Hepatocyte (in vitro differentiated cells): ENCODE data around the gene SLCO1A2.

Experiments used
- EZH2 ChIP-seq: fragments of 200-600 bp; sonication (generic); IDR thresholded peaks from 2 replicates; pipeline ENCODE4 v1.6.1; 2016; ENCODE audit warnings: antibody characterized with exemption, mild to moderate bottlenecking, borderline replicate concordance
- TF ChIP-seq, protein P1 (sequence below): fragments of 200-600 bp; sonication (generic); IDR thresholded peaks from 2 replicates; pipeline ENCODE4 v1.5.1; 2016; ENCODE audit warnings: antibody characterized with exemption, mild to moderate bottlenecking; ENCODE audit not compliant: poor library complexity

DNA sequence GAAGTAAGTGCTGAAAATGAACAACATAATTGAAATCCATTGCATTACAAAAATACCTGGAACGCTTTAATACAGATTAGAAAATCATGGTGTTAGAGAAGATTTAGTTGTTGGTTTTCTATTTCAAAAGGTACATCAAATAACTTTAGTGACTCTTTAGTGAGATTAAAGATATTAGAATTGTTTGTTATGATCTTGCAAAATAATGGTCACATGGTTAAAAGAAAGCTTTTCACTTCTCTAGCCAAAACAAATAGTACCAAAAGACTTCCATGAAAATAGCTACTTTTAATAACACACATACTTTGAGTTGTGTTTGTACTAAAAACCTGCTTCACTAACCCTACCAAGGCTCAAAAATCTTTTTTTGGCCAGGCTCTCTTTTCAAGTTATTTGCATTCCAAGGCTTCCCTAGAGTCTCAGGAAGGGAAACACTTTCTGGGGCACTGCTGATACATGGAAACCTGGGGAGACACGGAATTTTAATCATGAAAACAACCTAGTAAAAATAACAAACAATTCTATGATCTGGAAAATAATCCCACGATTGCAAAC is at the start of gene SLCO1A2:
- TF ChIP-seq, protein P1, sequence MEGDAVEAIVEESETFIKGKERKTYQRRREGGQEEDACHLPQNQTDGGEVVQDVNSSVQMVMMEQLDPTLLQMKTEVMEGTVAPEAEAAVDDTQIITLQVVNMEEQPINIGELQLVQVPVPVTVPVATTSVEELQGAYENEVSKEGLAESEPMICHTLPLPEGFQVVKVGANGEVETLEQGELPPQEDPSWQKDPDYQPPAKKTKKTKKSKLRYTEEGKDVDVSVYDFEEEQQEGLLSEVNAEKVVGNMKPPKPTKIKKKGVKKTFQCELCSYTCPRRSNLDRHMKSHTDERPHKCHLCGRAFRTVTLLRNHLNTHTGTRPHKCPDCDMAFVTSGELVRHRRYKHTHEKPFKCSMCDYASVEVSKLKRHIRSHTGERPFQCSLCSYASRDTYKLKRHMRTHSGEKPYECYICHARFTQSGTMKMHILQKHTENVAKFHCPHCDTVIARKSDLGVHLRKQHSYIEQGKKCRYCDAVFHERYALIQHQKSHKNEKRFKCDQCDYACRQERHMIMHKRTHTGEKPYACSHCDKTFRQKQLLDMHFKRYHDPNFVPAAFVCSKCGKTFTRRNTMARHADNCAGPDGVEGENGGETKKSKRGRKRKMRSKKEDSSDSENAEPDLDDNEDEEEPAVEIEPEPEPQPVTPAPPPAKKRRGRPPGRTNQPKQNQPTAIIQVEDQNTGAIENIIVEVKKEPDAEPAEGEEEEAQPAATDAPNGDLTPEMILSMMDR: no peak
- no peak for TF ChIP-seq EZH2
